HG02840 (cell line): Measurements from ENCODE around the gene ZER1.

ENCODE experiments used
- ATAC-seq: cut with Tn5 transposase; IDR thresholded peaks from one replicate; pipeline ENCODE4 v1.9.1; 2021; ENCODE audit warnings: mild to moderate bottlenecking, moderate library complexity, moderate number of reproducible peaks; ENCODE audit not compliant: unreplicated experiment, low FRiP score

Gene ZER1

DNA sequence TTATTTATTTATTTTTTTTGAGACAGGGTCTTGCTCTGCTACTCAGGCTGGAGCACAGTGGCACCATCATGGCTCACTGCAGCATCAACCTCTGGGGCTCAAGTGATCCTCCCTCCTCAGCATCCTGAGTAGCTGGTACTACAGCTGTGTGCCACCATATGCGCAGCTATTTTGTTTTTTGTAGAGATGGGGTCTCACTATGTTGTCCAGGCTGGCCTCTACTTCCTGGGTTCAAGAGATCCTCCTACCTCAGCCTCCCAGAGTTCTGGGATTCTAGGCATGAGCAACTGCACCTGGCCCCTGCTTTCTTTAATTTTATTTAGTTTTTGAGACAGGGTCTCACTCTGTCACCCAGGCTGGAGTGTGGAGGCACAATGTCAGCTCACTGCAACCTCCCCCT lies 28.3 kb downstream of the ZER1 start:
- no peak for ATAC-seq

GRCh38 chr9:128742401-128742800 lies 29.3 kb downstream of the ZER1 start:
- no peak for ATAC-seq

GRCh38 chr9:128735373-128735772 lies 36.4 kb downstream of the ZER1 start:
- no peak for ATAC-seq

DNA sequence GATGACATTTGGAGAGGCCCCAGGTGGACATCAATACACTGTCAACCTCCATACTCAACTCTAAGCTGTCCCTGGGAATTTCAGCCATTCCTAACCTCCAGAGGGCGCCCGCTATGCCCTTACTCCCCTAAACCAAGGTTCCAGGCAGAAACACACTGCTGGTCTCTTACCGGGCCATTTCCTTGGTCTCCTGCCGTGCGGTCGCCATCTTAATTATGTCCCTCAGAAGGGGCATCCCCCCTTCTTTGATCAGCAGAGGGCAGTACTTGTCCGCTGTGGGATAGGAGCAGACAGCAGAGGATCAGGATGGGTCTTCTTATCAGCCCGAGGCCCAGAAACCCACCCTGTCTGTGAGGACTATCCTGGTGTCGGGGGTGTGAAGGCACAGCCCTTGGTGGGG lies 38.5 kb downstream of the ZER1 start:
- ATAC-seq = no peak

- ATAC-seq = no peak
Observed at GRCh38 chr9:128732576-128732975, 39.2 kb downstream of the ZER1 start.

- no peak for ATAC-seq
Observed at GRCh38 chr9:128731691-128732090, 40.0 kb downstream of the ZER1 start.

DNA sequence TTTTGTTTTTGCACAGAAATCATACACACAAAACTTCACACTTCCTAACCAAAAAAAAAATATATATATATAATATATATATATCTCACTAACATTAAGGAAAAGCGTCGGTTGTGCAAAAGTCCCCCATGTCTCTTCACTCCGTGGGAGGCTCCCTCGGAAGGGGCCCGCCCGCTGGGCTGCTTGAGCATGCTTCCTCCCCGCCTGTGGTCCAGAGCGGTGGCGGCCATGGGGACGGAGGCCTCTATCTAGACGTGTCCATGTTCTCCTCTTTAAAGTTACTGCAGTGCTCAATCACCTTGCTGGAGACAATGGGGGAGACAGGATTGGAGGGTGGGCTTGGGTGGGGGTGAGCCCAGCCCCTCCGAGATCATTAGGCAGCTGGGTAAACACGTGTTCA lies 40.6 kb downstream of the ZER1 start:
- no peak for ATAC-seq

DNA sequence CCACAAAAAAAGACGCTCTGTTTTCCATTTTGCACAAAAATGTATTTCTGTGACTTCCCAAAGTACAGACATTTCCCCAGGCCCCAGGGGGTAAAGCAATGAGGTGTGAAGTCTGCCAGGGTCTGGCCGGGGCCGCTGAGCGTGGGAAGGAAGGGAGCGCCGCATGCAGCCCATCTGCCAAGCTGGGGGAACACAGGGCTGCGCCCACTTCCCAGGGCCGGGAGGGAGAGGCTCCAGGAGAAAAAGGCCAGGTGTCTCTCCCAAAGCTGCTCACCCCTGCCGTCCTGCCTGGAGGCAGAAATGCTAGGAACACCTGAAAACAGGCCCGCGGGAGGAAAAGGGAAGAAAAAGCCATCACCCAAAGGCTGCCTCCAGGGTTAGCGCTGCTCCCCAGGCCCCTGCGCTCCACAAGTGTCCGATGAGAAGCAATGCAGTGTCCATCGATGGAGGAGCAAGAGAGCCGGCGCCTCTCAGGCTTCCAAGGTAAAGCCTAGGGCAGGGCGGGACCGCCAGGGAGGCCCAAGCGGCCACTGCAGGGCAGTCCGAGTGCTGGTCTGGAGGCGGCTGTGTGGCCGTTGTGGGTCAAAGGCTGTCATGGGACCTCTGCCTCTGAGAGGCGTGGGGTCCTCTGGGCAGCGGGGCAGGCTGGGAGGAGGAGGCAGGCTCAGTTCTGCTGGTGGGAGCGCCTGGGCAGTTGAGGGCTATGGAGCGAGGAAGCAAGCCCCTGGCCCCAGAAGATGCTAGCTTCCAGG lies 41.8 kb downstream of the ZER1 start:
- ATAC-seq = no peak

- ATAC-seq = no peak
Observed at GRCh38 chr9:128729302-128729701, 42.4 kb downstream of the ZER1 start.

DNA sequence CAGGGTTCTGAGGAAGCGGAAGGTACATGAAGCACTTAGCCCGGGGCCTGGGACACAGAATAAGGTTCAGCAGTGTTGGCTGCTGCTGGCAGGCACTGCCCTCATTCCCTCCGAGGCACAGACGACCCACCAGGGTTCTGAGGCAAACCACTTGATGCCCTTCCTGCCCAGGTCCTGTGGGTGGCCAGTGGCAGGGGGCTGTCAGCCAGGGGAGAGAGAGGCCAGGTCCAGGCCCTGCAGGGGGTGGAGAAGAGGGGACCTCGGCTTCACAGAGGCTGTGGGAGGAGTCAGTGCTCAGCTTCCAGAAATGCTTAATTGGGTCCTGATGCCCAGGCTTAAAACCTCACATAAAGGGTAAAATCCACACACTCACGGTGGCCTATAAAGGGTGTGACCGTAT lies 43.4 kb downstream of the ZER1 start:
- no peak for ATAC-seq

- no peak for ATAC-seq
Observed at GRCh38 chr9:128727640-128728248, 44.0 kb downstream of the ZER1 start.

DNA sequence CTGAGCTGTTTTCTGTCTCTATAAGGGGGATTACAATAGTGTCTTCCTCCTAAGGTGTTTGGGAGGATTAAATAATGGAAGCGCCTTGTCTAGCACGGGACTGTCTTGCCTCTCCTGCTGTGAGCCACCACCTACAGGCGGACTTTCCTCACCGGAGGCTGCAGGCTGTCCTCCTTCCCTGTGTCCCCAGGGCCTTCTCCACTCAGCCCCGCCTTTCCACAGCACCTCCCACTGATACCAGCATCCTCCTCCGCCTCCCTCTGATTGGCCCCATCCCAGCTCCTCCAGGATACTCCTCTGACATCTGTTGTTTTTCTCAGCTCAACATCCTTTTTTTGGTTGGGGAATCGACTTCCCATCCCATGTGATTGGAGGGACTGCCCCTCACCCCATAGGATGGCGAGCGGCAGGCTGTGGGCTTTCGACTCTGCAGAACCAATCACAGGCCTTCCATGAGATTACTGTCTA lies 46.9 kb downstream of the ZER1 start:
- ATAC-seq = peak; percentile 4

- ATAC-seq = peak; percentile 88
Observed at GRCh38 chr9:128723866-128724743, 47.6 kb downstream of the ZER1 start, which contains the start of gene ZDHHC12. Gene ZDHHC12, minus strand, starts transcription at chr9:128724127. Its CDS starts 34 bp downstream, at chr9:128724093.

DNA sequence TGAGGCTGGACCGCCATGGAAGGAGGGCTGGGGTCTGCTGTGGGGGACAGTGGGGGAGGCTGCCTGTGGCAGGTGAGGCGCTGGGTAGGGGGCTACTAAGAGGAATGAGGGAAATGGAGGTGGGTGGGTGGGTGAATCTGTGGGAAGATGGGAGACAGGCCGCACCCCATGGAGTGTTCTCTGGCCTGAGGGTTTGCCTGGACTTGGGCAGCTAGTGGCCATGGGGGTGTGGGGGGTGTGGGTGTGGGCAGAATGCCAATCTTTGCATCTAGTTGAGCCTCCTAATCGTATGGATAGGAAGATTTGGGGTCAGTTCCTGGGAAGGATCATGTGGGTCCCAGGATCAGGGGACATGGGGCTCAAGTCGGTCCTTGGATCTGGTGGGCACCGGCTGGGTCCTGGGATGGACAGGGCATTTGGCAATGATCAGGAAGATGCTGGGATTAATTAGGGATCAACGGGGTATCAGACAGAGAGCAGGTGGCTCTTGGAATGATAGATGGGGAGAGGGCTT lies 48.3 kb downstream of the ZER1 start:
- no peak for ATAC-seq

GRCh38 chr9:128722380-128723351 lies 49.1 kb downstream of the ZER1 start:
- ATAC-seq = no peak

DNA sequence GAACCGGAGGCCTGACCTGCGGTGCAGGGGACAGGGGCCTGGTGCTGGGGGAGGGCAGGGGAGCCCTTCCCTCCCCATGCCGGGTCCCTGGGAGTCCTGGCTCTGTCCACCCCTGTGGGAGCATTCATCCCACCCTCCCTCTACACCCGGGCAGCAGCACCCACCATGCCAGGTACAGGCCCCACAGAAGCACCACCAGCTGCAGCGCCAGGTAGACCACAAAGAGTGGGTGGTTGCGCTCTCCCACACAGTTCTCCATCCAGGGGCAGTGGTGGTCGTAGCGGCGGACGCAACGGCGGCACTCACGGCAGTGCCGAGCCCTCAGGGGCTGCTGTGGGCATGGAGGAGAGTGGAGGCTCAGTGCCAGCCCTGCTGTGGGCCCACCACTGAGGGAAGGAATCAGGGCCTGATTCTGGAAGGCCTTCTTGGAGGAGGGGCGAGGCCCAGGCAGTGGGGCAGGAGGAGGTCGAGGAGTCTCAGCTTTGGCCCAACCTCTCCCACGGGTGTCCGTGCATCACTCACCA lies 50.2 kb downstream of the ZER1 start:
- no peak for ATAC-seq

- no peak for ATAC-seq
Observed at GRCh38 chr9:128720841-128721486, 50.8 kb downstream of the ZER1 start.

DNA sequence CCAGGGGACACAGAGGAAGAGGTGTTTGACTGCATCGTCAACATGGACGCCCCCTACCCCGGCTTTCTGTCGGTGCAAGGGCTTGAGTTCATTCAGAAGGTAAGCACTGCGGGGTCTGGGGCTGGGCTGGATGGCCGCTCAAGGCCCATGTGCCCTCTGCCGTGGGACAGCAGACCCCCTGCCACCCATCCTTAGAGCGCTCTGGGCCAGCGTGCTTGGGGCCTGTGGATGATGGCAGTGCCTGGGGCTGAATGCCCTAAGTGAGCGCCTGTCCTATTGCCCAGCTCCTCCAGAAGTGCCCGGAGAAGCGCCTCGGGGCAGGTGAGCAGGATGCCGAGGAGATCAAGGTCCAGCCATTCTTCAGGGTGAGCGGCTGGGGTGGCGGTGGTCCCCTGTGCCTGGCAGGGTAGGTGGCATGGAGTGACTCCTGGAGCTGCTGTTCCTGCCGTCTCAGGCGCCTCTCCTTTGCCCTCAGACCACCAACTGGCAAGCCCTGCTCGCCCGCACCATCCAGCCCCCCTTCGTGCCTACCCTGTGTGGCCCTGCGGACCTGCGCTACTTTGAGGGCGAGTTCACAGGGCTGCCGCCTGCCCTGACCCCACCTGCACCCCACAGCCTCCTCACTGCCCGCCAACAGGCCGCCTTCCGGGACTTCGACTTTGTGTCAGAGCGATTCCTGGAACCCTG lies 51.7 kb downstream of the ZER1 start:
- no peak for ATAC-seq
